ENCODE data around the gene GART.
"Not testable (repeated sequence)": the region's sequence is repeated elsewhere in the genome, so short reads cannot be mapped to it uniquely, and the experiment has no call there.

The GART gene

GRCh38 chr21:33578959-33579542 is 37.1 kb upstream of the GART start:
- Histone ChIP-seq H3K4me3 (ENCODE audit: low read depth, low read length) (no peak overlapping the region), H3K4me1 (no peaks in the 10 kb centered on the region; the same call in none of the 2 replicates), H3K27me3 (no peaks in the 10 kb centered on the region), H3K36me3 (peaks cover 66% of the 10 kb centered on the region), H3K9me3 (no peaks in the 10 kb centered on the region)
- TF ChIP-seq CTCF (IDR thresholded peaks at IDR 0.05; ENCODE audit: low read depth, low read length), result no peak
- no peak for DNase-seq

- TF ChIP-seq CTCF (IDR thresholded peaks at IDR 0.05; ENCODE audit: low read depth, low read length), result no peak
These were observed 36.3 kb upstream of the GART start for GRCh38 chr21:33578214-33578613.

GRCh38 chr21:33576741-33577141 is 34.8 kb upstream of the GART start:
- not testable (repeated sequence) for H3K4me3 ChIP-seq (ENCODE audit: low read depth, low read length); H3K9me3 ChIP-seq; H3K27me3 ChIP-seq; DNase-seq; H3K4me1 ChIP-seq
- H3K36me3 ChIP-seq, result peaks cover 83% of the 10 kb centered on the region

More at GRCh38 chr21:33578214-33578613, 36.3 kb upstream of the GART start:
- DNase-seq, result no peak
- Histone ChIP-seq H3K9me3 (no peaks in the 10 kb centered on the region), H3K4me1 (no peaks in the 10 kb centered on the region; the same call in none of the 2 replicates), H3K4me3 (ENCODE audit: low read depth, low read length) (no peak overlapping the region), H3K27me3 (no peaks in the 10 kb centered on the region), H3K36me3 (peaks cover 74% of the 10 kb centered on the region)

GRCh38 chr21:33572350-33572749 is 30.4 kb upstream of the GART start:
- TF ChIP-seq CTCF (IDR thresholded peaks at IDR 0.05; ENCODE audit: low read depth, low read length), result no peak
- H3K27me3 ChIP-seq, result no peaks in the 10 kb centered on the region
- peaks cover 92% of the 10 kb centered on the region for H3K36me3 ChIP-seq
- no peak for DNase-seq
- H3K9me3 ChIP-seq, result no peaks in the 10 kb centered on the region
- no peak overlapping the region for H3K4me3 ChIP-seq (ENCODE audit: low read depth, low read length)
- H3K4me1 ChIP-seq, result no peaks in the 10 kb centered on the region

GRCh38 chr21:33569991-33570390 is 28.1 kb upstream of the GART start:
- Histone ChIP-seq H3K9me3 (no peaks in the 10 kb centered on the region), H3K27me3 (no peaks in the 10 kb centered on the region), H3K36me3 (peaks cover 91% of the 10 kb centered on the region), H3K4me1 (no peaks in the 10 kb centered on the region), H3K4me3 (ENCODE audit: low read depth, low read length) (no peak overlapping the region)
- no peak for TF ChIP-seq CTCF (IDR thresholded peaks at IDR 0.05; ENCODE audit: low read depth, low read length)
- no peak for DNase-seq

- Histone ChIP-seq H3K36me3 (peaks cover 86% of the 10 kb centered on the region), H3K9me3 (no peaks in the 10 kb centered on the region), H3K4me3 (ENCODE audit: low read depth, low read length) (no peak overlapping the region), H3K4me1 (no peaks in the 10 kb centered on the region), H3K27me3 (no peaks in the 10 kb centered on the region)
- DNase-seq, result no peak
- TF ChIP-seq CTCF (IDR thresholded peaks at IDR 0.05; ENCODE audit: low read depth, low read length), result no peak
These were observed 26.5 kb upstream of the GART start for GRCh38 chr21:33568448-33568847.

Measured in BE2C (cell line).